Activated CD4-positive, alpha-beta T cell treated with anti-CD3 and anti-CD28 coated beads, Interleukin-2, Interleukin-6, amounts not matched to agents 100 ng/mL and 50 ng/mL, durations not matched to agents 16 hours and 8 hours (primary cell): ENCODE results near the gene DHRSX.
"Not testable (repeated sequence)": the region's sequence is repeated elsewhere in the genome, so short reads cannot be mapped to it uniquely, and the experiment has no call there.

ENCODE experiments used
- DNase-seq: peaks from one replicate; pipeline ENCODE4 v3.0.0-alpha.2; 2020

DHRSX gene

DNA sequence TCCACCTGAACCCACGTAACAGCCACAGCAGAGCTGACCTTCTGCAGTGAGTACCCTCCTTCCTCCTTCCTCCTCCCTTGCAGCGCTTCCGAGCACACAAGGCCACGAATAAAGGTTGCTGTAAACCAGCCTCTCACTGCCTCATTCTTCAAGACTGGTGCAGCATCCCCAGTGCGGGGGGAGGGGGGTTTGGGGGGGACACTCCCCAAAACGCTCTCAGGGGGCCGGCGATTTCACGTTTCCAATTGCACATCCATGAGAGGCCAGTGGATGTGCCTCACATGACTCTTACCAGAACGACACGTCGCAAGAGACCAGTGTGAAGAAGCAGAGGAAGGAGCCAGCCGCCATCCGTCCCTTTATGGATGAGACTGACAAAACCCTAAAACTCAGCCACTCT lies 5.2 kb downstream of the DHRSX start:
- DNase-seq = no peak

DNA sequence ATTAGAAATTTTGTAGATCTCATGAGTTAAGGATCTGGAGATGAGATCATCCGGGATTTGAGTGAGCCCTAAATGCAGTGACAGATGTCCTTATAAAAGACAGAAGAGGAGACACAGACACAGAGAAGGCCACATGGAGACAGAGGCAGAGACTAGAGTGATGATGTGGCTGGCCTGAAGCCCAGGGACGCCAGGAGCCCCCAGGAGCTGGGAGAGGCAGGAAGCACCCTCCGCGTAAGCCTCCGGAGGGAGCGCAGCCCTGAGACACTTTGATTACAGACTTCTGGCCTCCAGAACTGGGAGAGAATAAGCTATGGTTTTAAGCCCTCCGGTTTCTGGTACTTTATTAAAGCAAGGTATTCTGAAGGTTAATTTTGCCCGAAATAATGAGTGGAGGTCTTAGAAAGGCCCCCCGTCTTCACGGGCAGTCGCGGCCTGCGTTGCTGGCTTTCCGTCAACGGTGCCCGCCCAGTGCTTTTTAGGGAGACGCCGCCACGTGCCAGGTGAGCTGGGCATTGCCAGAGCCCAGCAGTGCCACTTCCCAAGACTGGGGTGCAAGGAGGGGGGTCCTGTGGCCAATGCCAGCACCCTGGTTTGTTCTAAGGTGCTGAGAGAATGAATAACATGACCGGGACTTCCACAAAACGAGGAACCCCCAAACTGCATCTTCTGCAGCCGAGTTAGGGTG lies 8.1 kb downstream of the DHRSX start:
- no peak for DNase-seq

DNA sequence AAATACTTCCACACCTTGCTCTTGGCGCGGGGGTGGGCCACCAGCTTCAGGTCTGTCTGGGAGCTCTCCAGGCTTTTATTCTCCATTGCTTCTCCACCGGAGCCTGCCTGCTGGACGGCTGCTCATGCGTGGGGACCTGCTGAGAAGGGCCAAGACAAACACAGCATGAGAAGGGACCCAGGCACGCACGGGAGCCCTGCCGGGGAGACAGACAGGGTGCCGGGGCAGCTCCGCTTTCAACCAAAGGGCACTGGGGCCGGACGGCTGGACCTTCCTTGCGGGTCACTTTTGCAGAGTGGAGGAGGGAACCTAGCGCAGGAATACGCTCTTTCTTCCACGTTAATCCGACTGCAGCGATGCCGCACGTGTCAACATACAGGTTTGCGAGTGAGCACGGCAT lies 10.1 kb downstream of the DHRSX start:
- DNase-seq = no peak

DNA sequence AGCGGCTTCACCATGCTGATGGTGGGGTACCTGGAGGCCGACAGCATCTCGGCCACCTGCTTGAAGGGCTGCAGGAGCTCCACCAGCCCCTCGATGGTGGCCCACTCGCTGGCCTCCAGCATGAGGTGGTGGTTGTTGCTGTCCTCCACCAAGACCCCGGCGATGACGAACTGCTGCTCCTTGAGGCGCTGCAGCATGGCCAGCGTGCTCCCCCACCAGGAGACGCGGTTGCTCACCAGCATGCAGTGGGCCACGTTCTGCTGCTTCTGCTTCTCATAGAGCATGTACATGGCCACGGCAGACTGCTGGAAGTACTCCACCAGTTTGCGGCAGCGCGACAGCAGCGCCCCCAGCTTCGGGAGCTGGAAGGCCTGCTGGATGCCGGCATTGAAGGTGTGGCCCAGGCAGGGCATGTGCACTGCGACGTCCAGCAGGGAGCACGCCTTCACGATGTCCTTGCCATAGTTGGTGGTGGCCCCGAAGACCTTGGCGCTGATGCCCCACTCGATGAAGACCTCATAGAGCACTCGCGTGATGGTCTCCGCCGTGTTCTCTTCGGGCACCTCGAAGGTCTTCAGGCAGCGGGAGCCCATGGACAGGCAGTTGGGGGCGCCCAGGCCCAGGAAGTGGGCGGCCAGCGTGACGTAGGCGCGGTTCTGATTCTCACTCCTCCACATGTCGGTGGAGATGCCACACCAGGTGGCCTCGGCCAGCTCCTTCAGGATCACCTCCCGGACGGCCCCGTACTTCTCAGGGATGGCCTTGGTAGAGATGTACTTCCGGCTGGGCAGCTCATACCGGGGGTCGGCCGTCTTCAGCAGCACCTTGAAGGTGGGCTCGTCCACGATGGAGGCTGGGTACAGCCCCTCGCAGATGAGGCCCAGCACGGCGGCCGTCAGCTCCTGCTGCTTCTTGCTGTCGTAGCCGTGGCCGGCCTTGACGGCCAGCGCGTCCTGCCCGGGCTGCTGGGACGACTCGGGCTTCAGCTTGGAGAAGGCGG lies 11.0 kb downstream of the DHRSX start:
- no peak for DNase-seq

DNA sequence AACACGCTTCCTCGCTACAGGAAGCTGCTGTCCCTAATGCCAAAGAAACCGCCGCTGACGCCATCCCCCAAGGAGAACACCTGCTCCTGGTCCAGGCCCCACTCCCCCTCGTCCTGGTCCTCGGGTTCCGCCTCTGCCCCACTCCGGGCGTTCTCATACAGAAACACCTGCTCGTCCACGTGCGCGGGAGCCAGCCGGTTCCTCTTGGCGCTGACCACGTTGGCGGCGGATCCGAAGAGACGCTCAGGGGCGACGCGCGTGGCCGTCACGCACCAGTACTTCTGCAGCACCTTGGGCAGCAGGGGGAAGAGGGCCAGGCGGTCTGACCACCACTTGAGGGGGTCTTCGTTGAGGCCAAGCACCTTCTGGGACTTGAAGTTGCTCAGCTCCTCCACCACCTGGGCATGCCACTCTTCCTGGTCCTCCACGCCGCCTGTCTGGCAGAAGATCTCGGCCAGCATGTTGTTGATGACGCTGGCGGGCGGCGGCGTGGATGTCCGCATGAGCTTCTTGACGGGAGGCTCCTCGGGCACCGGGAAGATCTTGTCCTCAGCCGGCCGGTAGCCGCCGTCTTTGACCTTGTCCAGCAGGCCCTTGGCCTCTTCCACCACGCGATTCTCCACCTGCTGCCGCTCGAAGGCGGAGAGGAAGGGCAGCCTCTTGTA lies 12.0 kb downstream of the DHRSX start:
- no peak for DNase-seq

DNA sequence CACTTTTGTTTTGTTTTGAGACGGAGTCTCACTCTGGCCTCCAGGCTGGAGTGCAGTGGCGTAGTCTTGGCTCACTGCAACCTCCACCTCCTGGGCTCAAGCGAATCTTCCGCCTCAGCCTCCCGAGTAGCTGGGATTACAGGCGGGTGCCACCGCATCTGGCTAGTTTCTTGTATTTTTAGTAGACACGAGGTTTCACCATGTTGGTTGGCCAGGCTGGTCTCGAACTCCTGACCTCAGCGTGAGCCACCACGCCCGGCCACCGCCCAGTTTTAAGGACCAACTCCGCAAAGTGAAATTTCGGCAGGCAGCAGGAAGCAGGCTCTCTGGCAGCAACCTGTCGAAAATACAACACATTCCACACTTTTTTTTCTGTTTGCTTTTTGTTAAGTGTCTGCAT lies 13.4 kb downstream of the DHRSX start:
- DNase-seq = no peak

DNA sequence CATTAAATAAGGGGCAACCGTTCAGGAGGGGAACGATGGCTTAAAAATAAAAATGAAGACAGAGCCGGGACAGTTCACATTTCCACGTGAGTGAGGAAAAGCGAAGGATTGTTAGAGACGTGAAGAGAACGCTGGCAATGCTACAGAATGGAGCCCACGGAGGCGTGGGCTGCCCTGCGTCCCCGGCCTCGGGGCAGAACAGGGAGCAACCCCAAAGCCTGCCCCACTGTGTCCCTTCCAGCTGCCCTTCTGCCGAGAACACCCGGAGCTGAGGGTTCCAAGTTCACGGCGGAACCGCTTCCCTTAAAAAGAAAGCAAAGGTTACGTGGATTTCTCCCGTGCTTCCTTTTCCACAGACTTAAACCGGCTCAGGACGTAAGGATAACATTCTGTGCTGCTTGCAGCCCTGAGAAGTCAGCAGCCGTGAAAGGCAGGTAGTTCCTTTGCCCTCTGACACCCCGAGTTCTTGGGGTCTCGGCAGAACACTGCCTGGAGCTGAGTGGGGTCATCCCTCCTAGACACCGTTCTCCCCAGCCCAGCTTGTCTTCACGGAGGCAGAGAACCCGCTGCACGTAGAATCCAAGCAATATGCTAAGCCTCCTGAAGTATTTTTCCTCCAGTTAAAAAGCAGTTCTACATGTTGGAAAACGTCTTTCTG lies 14.2 kb downstream of the DHRSX start:
- no peak for DNase-seq

DNA sequence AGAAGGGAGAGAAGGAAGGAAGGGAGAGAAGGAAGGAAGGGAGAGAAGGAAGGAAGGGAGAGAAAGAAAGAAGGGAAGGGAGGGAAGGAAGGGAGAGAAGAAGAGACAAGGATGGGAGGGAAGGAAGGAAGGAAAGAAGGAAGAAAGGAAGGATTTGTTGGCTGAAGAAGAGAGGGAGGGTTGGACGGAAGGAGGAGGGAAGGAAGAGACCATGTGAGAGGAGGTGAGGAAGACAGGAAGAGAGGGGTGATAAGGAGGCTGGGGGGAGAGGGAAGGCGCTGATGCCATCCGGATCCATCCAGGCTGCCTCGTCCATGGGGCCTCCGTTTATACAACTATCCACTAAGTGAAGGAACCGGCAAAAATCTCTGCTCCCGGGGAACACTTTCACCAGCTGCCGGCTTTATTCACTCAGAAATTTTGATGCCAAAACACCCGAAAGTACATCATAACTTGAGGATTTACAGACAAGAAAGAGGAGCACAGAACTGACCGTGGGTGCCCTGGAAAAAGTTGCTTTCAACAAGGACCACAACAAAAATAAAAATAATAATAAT lies 14.9 kb downstream of the DHRSX start:
- DNase-seq = no peak

DNA sequence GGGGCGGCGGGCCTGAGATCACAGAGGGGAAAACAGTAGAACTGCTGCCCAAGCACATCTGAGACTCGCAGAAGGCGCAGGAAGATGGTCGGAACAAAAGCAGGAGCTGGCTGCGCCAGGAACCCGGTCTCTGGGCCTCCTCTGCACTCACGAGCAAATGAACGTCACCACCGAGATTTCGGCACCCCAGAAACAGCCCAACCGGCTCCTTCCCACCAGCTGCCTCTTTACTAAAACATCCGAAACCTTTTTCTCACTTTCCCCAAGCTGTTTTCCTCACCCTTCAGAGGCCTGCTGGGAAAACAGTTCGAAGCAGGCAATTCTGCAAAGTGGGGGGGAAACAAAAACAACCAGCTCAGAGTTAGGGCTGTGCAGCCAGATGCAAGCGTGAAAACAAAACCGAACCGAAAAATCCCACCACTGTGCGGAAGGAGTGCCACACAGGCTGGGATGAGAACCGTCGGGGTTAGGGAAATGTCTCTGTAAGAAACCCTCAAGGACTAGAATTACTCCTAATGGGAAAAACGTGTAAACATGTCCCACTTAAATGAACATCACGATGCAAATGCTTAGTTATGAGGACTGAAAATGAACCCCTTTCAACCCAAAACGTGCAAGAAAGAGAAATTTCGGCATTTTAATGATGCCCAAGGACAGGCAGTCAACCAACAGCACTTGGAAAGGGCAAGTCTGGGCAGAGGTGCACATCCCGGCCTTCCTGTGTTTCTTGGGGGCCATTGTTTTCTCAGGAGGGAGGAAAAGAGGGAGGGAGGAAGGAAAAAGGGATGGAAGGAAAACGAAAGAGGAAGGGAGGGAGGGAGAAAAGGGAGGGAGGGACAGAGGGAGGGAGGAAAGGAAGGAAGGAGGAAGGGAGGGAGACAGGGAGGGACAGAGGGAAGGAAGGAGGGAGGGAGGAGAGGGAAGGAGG lies 15.8 kb downstream of the DHRSX start:
- no peak for DNase-seq

DNA sequence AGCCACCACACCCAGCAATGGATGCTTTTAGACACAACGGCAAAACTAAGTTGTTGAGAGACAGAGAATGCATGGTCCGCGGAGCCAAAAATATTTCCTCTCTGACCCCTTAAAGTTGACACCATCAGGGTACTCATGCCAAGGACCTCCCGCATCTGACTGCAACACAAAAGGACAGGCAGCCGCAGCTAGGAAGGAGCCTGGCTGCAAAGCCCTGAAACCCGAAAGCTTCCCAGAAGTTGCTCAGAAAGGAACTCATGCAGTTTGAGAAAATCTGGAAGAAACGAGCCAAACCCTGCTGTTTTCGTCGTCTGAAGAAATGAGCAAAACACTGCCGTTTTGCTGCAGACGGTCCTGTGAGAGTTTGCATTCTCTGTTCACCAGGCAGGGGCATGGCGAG lies 16.5 kb downstream of the DHRSX start:
- no peak for DNase-seq

DNA sequence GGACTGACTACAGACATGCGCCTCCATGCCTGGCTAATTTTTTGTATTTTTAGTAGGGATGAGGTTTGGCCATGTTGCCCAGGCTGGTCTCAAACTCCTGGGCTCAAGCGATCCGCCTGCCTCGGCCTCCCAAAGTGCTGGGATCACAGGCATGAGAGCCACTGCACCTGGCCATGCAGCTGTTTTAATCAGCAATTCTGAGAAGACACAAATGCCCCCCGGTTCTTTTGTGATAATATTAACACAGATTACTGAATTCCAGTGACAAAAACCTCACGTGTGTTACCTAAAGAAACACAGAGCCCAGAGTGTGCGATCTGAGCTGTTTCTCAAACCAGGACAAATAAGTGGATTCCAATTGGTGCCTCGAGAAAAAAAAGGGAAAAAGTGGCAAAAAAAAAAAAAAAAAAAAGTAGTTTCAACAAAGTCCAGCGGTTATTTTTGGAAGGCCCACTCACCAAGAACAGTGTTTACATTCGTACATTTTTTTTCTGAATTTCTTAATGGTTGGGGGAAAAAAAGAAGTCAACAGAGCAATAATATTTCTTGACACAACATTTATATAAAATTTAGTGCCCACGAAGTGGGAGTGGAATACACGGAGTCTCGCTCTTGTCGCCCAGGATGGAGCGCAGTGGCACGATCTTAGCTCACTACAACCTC lies 17.2 kb downstream of the DHRSX start:
- DNase-seq = no peak

DNA sequence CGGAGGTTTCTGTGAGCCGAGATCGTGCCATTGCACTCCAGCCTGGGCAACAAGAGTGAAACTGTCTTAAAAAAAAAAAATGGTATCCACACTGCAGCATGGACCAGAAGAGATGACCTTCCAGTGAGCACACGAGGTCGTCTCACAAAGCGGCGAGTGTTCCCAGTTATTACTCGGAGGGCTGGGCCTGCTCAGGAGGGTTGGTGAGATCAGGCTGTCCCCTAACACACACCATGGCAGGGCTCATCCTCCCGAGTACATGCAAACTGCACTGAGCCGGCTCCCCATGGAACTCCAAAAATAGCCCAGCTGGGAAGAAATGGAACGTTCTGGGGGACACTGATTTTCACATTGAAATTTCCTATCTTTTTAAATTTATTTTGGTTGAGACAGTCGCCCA lies 19.2 kb downstream of the DHRSX start:
- DNase-seq = not testable (repeated sequence)

DNA sequence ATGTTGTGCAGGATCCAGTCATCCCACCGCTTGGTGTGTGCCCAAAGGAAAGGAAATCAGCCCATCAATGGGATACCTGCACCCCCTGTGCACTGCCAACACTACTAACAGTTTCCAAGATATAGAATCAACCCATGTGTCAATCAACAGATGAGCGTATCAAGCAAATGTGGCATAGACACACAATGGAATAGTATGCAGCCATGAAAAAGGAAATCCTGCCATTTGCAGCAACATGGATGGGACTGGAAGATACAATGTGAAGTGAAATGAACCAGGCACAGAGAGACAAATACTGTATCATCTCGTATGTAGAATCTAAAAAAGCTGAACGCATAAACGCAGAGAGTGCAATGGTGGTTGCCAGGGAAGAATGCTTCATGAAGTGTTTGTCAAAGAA lies 20.8 kb downstream of the DHRSX start:
- DNase-seq = not testable (repeated sequence)

DNA sequence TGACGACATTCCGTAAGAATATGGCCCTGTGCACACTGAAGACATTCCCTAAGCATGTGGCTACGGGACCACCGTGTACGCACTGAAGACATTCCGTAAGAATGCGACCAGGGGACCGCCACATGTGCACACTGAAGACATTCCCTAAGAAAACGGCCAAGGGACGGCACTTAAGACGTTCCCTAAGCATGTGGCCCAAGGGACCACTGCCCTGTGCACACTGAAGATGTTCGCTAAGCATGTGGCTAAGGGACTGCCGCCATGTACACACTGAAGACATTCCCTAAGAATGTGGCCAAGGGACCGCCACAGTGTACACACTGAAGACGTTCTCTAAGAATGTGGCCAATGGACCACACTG lies 21.4 kb downstream of the DHRSX start:
- no peak for DNase-seq

DNA sequence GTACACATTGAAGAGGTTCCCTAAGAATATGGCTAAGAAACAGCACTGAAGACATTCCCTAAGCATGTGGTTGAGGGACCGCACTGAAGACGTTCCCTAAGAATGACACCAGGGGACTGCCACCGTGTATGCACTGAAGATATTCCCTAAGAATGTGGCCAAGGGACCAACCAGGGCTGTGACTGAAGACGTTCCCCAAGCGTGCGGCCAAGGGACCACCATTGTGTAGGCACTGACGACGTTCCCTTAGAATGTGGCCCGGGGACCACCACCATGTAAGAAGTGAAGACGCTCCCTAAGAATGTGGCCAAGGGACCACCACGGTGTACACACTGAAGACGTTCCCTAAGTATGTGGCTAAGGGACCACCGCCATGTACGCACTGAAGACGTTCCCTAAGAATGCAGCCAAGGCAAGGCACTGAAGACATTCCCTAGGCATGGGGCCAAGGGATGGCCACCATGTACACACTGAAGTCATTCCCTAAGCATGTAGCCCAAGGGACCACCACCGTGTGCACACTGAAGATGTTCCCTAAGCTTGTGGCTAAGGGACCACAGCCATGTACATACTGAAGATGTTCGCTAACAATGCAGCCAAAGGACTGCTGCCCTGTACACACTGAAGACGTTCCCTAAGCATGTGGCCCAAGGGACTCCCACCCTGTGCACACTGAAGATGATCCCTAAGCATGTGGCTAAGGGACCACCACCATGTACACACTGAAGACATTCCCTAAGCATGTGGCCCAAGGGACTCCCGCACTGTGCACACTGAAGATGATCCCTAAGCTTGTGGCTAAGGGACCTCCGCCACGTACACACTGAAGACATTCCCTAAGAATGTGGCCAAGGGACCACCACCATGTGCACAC lies 22.0 kb downstream of the DHRSX start:
- DNase-seq = no peak

DNA sequence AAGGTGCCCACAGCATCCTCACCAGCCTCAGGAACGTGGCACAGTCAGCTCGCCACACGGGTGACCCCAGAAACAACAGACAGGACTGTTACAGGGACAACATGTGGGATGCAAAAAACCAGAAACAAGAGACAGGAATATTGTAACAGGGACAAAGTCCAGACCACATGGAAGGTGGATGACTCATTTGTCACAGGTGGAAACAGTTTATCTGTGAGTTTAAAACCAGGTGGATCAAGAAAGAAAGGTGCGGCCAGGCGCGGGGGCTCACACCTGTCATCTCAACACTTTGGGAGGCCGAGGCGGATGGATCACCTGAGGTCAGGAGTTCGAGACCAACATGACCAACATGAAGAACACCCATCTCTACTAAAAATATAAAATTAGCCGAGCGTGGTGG lies 23.5 kb downstream of the DHRSX start:
- DNase-seq = not testable (repeated sequence)

DNA sequence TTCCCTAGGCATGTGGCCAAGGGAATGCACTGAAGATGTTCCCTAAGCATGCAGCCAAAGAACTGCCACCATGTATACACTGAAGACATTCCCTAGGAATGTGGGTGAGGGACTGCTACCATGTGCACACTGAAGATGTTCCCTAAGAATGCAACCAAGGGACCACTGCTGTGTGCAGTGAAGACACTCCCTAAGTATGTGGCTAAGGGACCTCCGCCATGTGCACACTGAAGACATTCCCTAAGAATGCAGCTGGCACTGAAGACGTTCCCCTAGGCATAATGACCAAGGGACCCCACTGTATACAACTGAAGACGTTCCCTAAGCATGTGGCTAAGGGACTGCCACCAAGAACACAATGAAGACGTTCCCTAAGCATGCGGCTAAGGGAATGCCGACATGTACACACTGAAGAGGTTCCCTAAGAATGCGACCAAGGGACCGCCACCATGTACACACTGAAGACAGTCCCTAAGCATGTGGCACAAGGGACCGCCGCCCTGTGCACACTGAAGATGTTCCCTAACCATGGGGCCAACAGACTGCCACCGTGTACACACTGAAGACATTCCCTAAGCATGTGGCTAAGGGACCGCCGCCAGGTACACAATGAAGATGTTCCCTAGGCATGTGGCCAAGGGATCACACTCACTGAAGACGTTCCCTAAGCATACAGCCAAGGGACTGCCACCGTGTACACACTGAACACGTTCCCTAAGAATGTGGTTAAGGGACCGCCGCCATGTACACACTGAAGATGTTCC lies 25.6 kb downstream of the DHRSX start:
- DNase-seq = no peak

DNA sequence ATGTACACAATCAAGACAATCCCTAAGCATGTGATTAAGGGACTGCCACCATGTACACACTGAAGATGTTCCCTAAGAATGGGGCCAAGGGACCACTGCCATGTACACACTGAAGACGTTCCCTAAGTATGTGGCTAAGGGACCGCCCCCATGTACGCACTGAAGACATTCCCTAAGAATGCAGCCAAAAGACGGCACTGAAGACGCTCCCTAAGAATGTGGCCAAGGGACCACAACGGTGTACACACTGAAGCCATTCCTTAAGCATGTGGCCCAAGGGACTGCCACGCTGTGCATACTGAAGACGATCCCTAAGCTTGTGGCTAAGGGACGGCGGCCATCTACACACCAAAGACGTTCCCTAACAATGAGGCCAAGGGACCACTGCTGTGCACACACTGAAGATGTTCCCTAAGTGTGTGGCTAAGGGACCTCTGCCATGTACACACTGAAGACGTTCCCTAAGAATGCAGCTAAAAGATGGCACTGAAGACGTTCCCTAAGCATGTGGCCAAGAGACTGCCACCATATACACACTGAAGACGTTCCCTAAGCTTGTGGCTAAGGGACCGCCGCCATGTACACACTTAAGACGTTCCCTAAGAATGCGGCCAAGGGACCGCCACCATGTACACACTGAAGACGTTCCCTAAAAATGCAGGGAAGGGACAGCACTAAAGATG lies 26.4 kb downstream of the DHRSX start:
- no peak for DNase-seq

DNA sequence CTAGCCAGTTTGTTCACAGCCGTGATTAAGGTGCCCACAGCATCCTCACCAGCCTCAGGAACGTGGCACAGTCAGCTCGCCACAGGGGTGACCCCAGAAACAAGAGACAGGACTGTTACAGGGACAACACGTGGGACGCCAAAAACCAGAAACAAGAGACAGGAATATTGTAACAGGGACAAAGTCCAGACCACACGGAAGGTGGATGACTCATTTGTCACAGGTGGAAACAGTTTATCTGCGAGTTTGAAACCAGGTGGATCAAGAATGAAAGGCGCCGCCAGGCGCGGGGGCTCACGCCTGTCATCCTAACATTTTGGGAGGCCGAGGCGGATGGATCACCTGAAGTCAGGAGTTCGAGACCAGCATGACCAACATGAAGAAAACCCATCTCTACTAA lies 27.7 kb downstream of the DHRSX start:
- not testable (repeated sequence) for DNase-seq
